H54 (cell line): ENCODE results near the gene WDR45.

ENCODE experiments used
- DNase-seq: peaks from one replicate; pipeline ENCODE4 v3.0.0; 2011; ENCODE audit warnings: low spot score, mixed read lengths; ENCODE audit not compliant: insufficient read length
- FAIRE-seq: peaks from 3 replicates; lab custom pipeline; 2011; peaks lifted over from hg19 to GRCh38; lab: Jason Lieb, UNC
- POLR2A ChIP-seq: IDR thresholded peaks from 2 replicates; pipeline ENCODE4 v1.6.1; 2011; ENCODE audit warnings: low read depth, mild to moderate bottlenecking, low read length

Gene WDR45

GRCh38 chrX:49069038-49069437 lies 10.6 kb downstream of the WDR45 start:
- DNase-seq (no peak), FAIRE-seq (no peak)
- TF ChIP-seq POLR2A, result no peak

GRCh38 chrX:49067285-49068120 lies 12.2 kb downstream of the WDR45 start:
- DNase-seq, result no peak
- no peak for TF ChIP-seq POLR2A
- no peak for FAIRE-seq

GRCh38 chrX:49066690-49067089 lies 13.0 kb downstream of the WDR45 start:
- FAIRE-seq (no peak), DNase-seq (no peak)
- TF ChIP-seq POLR2A, result no peak

- FAIRE-seq (no peak), DNase-seq (no peak)
- TF ChIP-seq POLR2A, result no peak
These were observed 13.4 kb downstream of the WDR45 start for GRCh38 chrX:49066278-49066677.

GRCh38 chrX:49064735-49065134 lies 15.0 kb downstream of the WDR45 start:
- no peak for DNase-seq
- FAIRE-seq, result no peak
- no peak for TF ChIP-seq POLR2A

DNA sequence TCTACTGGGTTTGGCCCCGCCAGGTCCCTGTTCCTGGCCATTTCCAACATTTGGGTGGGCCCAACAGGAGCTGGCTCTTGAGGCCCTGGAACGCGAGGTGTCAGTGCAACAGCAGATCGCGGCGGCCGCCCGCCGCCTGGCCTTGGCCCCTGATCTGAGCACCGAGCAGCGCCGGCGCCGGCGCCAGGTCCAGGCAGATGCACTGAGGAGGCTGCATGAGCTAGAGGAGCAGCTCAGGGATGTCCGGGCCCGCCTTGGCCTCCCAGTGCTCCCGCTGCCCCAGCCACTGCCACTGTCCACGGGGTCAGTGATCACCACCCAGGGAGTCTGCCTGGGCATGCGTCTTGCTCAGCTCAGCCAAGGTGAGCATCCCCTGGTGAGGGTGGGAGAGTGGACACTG lies 15.4 kb downstream of the WDR45 start:
- TF ChIP-seq POLR2A, result no peak
- no peak for DNase-seq
- no peak for FAIRE-seq

DNA sequence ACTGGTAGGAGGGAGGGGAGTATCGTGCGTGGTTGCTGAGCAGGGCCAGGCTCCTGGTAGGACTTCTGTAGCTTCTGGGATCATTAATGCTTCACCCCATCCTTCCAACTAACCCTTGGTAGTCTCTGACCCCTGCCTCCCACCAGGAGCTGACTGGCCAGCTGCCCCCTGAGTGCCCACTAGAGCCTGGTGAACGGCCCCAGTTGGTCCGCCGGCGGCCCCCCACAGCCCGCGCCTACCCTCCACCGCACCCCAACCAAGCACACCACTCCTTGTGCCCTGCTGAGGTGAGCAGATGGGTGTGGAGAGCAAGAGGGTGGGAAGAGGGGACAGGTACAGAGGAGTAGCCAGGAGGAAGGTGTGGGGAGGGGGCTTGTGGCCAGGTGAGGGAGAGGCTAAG lies 16.0 kb downstream of the WDR45 start:
- FAIRE-seq (no peak), DNase-seq (no peak)
- TF ChIP-seq POLR2A, result no peak

DNA sequence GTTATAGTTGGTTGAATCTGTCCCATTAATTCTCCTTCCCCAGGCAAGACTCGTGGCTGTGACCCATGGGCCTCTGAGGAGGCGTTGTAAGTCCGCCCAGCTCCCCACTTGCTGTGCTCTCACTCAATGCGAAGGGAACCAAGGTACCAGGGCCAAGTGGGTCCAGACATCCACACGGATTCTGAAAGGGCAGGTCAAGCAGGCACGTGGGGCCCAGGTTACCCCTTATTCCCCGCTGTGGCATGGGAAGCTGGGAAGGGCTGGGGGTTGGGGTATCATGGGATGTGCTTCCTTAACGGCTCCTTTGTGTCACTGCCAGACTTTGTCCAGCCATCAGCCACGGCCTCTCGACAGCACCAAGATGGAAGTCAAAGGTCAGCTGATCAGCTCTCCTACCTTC lies 17.8 kb downstream of the WDR45 start:
- no peak for TF ChIP-seq POLR2A
- FAIRE-seq (no peak), DNase-seq (no peak)

GRCh38 chrX:49061490-49061889 lies 18.2 kb downstream of the WDR45 start:
- TF ChIP-seq POLR2A, result no peak
- no peak for FAIRE-seq
- no peak for DNase-seq

GRCh38 chrX:49060914-49061313 lies 18.8 kb downstream of the WDR45 start:
- FAIRE-seq (no peak), DNase-seq (no peak)
- no peak for TF ChIP-seq POLR2A

DNA sequence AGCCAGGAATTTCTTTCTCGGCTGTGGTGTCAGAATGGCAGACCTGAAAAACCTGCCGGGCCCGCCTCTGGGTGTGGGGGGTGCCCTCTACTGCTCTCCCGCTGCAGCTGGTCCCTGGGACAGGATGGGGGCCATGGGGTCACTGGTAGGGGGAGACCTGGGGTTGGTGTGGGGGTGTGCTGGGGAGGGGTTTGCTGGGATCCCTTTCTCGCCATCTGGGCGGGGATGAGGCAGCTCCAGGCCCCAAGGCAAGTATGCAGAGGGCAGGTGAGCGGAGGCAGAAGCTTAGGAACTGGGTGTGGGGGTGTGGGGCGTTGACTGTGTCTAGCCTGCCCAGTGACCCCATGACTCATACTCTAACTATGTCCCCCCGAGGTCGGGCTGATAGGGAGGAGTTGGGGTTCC lies 20.0 kb downstream of the WDR45 start:
- no peak for TF ChIP-seq POLR2A
- no peak for DNase-seq
- no peak for FAIRE-seq

DNA sequence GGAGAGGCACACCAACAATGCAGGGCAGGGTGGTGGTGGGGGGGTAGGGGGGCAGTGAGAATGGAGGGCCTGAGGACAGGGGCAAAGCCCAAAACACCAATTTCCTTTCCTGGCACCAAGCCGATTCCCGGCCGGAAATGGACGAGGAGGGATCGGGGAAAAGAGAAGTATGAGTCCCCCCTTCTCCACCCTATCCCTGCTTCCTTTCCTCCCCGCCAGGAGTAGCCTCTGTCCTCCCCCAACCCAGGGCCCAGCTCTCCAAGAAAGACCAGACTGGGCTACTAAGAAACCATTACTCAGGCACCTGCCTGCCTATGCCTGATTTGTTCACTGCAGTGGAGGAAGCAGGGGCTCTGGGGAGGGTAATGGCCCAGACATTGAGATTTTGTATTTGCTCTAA lies 20.5 kb downstream of the WDR45 start:
- TF ChIP-seq POLR2A, result no peak
- DNase-seq (no peak), FAIRE-seq (no peak)

- TF ChIP-seq POLR2A, result no peak
- no peak for FAIRE-seq
- DNase-seq, result no peak
These were observed 20.9 kb downstream of the WDR45 start, which contains the start of gene CCDC120 for GRCh38 chrX:49058794-49059193. CCDC120 (plus strand) TSS chrX:49058999; CDS start chrX:49062042, 3,043 bp downstream.

DNA sequence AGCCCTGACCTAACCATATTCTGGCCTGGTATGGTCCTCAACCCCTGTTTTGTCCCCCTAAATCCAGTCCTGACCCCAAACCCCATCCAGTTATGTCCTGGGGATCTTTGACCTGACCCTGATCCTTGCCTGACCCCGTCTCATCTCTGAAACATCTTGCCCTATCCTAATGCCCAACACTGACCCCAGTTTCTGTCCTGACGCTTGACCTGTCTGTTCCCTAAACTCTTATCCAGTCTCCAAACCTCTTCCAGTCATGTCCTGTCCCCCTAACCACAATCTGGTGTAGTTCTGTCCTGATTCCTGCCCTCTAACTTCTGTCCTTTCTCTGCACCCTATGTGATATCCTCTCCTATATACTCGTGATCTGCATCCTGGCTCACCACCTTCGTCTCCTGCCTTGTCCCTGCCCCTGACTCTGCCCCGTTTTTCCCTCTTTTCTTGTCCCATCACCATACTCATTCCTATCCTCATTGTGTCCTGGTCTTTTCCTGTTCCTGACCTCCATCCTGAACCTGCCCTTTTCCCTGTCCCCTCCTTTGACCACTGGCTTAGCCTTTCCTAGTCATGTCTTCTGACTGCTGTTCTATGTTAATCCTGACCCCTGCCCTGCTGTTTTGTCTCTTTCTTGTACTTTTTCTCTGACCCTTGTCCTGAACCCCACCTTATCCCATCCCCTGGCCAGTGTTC lies 25.5 kb downstream of the WDR45 start:
- FAIRE-seq (no peak), DNase-seq (no peak)
- no peak for TF ChIP-seq POLR2A

- FAIRE-seq (no peak), DNase-seq (no peak)
- no peak for TF ChIP-seq POLR2A
These were observed 26.2 kb downstream of the WDR45 start for GRCh38 chrX:49053223-49054072.
